Fibroblast of peridontal ligament (primary cell): Measurements from ENCODE around the gene VWA1.
"Not testable (repeated sequence)": the region's sequence is repeated elsewhere in the genome, so short reads cannot be mapped to it uniquely, and the experiment has no call there.

Experiments used
- DNase-seq: peaks from one replicate; pipeline ENCODE4 v3.0.0-alpha.2; 2010; ENCODE audit errors: extremely low read depth

VWA1 gene

DNA sequence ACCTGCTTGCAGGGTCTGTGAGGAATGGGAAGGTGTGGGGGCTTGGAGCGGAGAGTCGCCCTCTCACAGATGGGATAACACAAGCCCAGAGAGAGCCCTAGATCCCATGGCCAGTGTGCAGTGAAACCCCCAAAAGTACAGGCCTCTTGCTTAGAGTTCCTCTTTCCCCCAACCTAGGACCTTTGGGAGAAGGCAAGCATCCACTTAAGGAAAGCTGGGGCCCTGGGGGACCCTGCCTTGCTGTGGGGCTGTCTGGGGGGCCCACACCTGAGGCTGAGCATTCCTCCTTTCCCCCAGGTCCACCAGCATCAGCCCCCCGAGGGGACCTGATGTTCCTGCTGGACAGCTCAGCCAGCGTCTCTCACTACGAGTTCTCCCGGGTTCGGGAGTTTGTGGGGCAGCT is 1.1 kb downstream of the VWA1 start:
- DNase-seq, result no peak

DNA sequence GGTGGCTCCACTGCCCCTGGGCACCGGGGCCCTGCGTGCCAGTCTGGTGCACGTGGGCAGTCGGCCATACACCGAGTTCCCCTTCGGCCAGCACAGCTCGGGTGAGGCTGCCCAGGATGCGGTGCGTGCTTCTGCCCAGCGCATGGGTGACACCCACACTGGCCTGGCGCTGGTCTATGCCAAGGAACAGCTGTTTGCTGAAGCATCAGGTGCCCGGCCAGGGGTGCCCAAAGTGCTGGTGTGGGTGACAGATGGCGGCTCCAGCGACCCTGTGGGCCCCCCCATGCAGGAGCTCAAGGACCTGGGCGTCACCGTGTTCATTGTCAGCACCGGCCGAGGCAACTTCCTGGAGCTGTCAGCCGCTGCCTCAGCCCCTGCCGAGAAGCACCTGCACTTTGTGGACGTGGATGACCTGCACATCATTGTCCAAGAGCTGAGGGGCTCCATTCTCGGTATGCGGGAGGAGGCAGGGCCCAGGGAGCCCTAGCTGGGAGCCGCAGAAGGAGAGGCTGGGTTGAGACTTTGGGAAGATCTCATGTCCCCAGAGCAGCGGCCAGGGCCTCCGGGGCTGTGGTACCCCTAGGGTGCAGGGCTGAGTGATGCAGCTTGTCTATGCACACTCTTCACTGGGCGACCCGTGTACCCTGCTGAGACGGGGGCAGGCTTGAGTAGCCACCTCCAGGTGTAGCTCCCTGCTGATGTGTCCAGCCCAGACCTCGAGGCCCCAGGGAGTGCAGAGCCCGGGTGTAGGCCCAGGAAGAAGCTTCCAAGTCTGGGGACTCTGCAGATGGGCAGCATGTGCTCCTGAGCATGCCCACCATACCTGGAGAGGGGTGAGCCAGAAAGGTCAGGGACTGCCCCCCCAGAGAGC is 1.8 kb downstream of the VWA1 start:
- DNase-seq, result no peak

DNA sequence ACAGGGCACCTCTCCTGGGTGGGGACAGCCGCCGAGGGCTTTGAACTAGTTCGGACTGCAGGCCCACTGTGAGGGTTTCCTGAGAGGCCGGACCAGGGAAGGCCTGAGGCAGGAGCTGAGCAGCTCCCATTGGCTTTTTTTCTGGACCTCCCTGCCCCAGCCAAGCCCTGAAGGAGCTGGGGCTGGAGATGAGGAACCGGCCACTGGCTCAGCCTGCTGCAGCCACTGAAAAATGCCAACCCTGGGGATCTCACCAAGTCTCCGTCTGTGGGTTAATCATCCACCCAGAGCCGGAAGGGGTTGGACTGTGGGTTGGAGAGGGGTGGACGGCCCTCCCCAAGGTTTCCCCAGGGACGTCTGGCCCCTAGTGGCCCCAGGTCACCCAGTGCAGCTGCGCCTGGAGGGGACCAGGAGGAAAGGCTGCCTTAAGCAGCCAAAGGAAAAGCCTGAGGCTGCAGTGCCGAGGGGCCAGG is 2.5 kb downstream of the VWA1 start:
- DNase-seq, result no peak

DNA sequence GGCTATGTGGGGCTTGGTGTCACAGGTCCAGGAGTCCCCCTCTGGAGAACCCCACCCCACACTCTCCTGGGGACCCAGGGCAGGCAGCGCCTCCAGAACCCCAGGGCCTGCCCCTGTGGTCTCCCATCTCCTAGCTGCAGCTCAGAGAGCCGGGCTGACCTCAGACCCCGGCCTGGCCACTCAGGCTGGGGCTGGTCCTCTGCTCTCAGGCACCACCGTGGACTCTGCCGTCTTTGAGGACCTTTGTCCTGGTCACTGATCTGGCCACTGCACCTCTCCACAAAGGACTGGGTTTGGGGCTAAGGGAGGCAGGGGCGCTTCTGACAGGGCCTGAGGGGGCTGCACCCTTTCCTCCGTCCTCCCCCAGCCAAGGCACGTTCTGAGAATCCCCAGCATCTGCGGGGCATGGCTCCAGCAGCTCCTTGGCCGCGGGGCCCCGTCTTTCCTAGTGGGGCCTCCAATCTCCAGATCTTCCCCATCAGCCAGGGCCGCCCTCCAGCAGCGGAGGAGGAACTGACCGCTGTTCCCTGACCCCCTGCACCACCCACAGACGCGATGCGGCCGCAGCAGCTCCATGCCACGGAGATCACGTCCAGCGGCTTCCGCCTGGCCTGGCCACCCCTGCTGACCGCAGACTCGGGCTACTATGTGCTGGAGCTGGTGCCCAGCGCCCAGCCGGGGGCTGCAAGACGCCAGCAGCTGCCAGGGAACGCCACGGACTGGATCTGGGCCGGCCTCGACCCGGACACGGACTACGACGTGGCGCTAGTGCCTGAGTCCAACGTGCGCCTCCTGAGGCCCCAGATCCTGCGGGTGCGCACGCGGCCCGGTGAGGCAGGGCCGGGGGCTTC is 3.3 kb downstream of the VWA1 start:
- no peak for DNase-seq

DNA sequence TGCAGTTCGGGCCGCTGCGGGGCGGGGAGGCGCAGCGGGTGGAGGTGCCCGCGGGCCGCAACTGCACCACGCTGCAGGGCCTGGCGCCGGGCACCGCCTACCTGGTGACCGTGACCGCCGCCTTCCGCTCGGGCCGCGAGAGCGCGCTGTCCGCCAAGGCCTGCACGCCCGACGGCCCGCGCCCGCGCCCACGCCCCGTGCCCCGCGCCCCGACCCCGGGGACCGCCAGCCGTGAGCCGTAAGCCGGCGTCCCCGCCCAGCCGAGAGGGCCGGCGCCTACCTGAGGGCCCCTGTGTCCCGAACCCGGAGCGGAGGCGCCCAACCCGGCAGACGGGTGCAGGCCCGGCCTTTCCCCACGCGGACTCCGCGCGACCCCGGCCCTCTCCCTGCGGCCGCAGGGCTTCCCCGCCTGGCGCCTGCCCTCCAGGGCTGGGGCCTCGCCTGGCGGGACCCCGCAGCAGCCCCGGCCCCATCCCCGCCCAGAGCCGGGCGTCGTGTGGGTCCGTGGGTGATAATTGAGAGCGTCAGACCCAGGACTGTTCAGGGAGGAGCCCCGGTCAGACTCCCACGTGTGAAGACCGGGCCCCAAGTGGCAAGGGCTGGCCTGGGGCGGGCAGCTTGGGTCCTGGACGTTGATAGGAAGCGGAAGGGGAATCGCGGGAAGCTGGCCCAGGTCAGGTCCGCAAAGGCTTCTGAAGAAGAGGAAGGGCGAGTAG is 4.2 kb downstream of the VWA1 start:
- no peak for DNase-seq

DNA sequence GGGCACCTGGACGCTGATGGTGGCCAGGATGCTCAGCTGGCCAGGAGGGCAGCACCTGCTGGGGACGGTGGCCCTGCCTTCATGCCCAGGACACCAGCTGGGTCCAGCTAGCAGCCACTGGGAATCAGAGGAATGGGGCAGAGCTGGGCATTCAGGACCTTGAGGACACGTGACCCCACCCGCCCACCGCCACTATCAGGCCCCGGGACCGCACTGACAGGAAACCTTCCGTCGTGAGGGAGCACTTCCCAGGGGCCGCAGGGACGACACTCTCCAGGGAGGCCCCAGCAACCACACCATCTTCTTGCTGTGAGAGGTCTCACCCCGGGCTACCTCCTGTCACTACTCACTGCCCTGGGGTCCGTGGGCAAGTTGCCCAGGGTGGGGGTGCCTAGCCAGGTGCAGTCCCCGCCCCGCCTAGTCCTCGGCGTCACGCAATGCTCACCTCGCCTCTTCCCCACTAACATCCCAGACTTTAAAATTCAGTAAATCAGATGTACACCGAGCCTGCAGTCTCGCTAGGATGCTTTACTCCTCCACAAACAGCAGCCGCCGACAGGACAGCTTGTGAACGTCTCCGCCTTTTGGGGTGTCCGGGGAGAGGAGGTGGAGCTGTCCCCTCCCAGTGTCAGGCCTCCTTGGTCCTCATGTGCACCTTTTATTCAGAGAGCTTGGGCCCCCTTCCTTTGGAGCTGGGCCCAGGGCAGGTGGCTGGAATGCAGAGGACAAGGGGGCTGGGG is 4.9 kb downstream of the VWA1 start:
- no peak for DNase-seq

DNA sequence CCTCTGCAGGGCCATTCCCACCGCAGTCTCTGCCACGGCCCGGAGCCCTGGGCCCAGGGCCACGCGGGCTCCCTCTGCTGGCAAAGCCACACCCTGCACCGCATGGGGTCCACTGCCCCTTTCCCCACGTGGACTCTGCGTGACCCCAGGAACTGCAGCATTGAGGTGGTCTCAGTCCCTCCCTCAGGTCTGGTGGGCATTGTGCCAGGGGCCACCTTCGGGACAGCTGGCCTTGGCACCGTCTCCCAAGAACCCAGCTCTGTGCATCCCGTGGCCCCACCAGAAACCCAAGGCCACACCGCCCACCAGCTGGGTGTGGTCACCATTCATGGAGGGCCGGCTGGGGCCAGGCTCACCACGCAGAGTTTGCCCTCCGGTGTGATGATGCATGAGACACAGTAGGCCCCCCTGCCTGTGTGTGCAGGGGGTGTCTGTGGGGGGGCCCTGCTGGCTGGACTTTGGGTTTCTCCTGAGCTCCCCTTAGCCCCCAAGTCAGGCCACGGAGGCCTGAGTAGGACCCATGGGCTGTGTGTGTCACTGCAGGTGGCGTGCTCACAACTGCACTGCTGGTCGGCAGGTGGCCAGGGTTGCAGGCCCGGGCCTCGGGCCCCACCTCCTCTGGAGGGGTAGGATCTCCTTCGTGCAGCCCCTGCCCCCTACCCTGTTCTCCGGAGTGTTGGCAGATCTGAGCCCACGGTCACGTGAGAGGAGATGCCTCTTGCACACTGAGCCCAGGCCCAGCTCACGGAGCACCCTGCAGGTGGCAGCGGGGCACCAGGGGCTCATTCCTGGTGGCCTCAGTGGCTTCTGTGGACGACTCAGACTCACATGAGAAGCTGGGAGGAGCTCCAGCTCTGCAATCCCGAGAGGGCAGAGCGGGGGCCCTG is 5.8 kb downstream of the VWA1 start:
- no peak for DNase-seq

DNA sequence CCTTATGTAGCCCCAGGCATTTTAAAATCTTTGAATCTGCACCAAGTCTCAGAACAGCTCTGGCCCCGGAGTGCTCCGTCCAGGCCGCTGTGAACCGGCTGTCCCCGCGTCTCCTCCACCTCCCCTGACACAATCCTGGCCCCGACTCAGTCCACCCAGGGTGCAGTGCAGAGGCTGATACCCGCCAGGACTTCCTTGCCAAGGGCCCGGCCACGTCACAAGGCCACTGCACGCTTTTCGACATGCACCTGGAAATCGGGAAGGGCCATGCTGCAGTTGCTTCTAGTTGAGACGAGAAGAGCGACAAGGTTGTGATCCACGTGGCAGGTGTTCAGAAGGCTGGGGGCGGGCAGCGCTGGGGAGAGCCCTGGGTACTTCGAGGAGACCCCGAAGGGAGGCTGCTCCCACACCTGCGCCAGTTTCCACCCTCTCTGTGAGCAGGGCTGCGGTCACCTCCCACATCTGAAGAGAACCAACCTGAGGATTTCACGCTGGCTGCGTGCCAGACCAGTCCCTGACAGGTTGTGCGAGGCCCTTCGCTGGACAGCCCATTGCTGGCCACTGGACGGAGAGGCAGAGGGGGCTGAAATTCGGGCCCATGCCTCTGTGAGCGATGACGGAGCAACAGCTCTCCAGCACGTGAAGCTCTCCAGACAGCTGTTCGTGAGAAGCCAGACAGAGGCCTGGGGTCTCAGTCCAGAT is 6.7 kb downstream of the VWA1 start:
- DNase-seq, result no peak

DNA sequence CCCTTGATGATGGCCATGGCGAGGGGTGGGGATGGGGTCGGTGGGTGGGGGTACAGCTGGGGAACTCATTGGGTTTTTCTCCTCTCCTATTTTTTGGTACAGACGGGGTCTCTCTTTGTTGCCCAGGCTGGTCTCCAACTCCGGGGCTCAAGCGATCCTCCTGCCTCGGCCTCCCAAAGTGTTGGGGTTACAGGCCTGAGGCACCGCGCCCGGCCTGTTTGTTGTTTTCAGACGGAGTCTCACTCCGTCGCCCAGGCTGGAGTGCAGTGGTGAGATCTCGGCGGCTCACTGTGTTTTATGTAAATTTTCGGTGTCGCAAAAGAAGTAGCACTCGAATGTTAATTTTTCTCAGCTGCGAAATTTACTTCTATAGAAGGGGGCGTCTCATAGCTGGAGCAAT is 11.1 kb downstream of the VWA1 start:
- DNase-seq, result not testable (repeated sequence)

DNA sequence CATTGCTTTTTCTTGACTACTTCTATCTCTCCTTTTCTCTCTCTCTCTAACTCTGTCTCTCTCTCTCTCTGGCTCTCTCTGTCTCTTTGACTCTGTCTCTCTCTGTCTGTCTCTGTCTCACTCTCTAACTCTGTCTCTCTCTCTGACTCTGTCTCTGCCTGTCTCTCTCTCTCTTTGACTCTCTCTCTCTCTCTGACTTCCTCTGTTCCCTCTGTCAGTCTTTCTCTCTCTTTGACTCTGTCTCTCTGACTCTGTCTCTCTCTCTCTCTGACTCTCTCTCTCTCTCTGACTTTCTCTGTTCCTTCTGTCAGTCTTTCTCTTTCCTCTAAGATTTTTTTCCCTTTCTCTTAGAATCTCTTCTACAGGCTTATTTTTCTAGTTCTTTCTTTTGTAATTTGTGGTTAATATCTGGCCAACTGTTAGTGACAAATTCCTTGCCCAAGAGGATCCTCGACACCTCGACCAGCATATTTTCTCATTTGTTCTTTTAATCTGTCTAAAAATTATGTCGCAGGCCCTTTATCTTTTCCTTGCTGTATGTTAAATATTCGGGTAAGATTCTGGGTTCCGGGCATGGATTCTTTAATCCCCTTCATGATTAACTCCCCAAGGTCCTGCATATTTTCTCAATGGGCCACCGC is 13.7 kb downstream of the VWA1 start, which contains the start of gene ATAD3C:
Gene ATAD3C (plus strand): TSS at position 591 of the 641 bp plus-strand sequence. CDS start 995 bp downstream, outside the sequence.
- no peak for DNase-seq

DNA sequence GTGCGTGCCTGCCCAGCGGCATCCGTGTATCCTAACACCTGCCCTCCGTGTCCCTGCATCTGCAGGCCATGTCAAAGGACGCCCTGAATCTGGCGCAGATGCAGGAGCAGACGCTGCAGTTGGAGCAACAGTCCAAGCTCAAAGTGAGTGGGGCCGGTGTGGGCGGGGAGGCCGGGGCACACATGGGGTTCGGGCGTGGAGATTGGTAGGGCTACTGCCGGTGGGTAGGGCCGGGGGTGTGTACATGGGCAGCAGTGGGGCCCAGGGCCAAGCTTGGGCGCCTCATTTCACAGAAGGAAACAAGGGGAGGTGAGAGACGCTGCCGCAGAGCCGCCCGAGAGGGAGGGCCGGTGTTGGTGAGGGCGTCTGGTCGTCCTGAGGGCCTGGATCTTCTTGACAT is 15.1 kb downstream of the VWA1 start:
- not testable (repeated sequence) for DNase-seq

DNA sequence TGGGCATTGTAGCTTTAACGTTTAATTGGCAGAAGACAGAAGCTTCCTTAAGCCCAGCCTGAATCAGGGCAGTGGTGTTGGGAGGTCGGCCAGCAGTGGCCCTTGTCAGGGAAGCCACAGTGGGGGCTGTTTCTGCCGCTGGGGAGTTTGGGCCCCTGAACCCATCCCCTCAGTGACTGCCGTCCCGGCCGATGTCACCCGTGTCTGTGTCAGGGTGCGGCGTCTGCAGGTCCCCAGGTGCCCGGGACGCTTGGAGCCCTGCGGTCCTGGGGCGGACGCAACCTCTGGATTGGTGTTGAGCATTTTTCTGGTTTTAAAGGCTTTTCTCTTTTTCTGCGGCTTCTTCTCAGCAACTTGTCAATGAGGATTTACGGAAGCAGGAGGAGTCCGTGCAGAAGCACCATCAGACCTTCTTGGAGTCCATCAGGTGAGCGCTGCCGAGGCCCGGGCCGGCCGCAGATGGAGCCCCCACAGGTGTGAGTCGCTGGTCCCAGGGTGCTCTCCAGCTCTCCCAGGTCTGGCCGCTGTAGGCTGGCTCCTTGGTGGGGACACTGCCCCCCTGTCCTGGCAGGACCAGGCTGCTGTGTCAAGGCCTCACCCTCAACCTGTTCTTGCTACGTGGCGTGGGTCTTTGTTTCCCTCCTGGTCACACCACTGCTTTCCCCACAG is 16.3 kb downstream of the VWA1 start:
- no peak for DNase-seq

DNA sequence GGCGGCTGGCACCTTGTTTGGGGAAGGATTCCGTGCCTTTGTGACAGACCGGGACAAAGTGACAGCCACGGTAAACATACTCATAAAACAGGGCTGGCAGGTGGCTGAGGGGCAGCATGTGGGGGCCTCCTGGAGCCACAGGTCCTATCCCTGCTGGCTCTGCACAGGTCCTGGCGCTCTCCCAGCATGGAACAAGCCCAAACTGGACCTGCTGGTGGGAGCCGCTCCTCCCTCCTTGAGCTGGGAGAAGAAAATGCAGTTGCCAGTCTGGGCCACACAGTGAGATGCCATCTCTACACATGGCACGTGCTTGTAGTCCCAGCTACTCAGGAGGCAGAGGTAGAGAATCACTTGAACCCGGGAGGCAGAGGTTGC is 16.9 kb downstream of the VWA1 start:
- not testable (repeated sequence) for DNase-seq

DNA sequence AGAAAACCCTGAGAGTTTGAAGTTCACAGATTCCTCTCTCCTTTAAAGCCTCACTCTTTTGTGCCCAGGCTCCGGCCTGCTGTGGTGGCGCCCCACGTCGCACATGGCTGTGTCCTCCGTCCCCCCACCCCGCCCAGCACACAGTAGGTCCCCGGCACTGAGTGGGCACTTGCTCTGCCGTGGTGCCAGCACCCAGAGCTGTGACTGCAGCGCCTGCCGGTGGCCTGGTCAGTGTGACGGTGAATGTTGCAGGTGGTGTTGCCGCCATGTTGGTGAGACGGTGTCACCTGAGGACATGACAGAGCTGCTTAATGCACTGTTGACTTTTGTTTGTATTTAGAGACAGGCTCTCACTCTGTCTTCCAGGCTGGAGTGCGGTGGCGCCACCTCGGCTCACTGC is 17.4 kb downstream of the VWA1 start:
- no peak for DNase-seq

DNA sequence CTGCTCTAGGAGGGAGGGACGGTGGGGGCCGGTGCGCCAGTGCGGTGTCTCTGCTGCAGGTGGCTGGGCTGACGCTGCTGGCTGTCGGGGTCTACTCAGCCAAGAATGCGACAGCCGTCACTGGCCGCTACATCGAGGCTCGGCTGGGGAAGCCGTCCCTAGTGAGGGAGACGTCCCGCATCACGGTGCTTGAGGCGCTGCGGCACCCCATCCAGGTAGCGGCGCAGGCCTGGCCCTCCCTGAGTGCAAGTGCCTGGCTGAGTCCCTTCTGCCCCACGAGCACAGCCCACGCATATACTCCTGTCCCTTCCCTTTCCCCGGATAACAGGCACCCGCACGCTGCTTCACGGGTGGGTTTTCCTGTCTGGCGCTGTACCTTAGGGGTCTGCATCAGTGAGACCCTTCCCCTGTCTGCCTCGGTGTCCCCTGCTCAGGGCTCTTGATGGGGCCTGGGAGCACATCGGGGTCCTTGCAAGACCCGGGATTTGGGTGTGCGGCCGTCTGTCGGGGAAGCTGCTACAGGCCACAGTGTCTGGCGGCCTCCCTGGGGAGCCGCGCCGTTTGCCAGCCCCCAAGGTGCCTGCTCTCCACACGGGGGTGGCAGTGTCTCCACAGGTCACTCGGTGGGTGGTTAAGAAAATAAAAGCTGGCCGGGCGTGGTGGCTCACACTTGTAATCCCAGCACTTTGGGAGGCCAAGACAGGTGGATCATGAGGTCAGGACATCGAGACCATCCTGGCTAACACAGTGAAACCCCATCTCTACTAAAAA is 19.0 kb downstream of the VWA1 start:
- DNase-seq, result not testable (repeated sequence)

DNA sequence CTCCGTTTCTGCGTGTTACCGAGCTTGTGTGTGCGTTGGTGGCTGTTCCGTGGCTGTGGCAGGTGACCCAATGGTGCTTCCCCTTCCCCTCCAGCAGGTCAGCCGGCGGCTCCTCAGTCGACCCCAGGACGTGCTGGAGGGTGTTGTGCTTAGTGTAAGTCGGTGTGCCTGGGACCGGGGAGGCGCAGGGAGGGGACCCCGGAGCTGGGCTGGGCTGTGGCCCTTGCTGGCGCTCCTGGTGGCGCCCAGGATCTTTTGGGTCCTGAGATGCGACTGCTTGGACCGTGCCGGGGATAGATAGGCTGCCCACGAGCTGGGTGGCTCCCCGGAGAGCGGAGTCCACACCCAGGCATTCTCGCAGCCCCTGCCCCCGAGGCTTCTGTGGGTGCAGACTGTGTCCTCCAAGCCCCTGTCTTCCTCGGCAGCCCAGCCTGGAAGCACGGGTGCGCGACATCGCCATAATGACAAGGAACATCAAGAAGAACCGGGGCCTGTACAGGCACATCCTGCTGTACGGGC is 19.9 kb downstream of the VWA1 start:
- DNase-seq, result no peak

DNA sequence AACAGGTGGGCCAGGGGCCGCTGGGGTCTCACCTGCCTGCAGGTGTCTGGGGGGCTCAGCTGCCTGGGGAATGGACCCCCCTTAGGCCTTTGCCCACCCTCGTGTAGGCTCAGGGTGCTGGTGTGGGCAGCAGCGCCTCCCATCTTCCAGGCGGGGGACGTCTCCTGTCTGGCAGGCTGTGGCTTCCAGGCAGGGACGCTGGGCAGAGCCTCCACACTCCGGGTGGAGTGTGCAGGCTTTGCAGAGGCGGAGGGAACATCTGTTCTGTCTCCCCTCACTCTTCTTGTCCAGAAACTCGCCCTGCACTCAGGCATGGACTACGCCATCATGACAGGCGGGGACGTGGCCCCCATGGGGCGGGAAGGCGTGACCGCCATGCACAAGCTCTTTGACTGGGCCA is 20.4 kb downstream of the VWA1 start:
- DNase-seq, result not testable (repeated sequence)
